ENCODE data around the gene EIF3M.

Gene EIF3M

GRCh38 chr11:32615422-32615821 lies 31.8 kb downstream of the EIF3M start:
- H3K4me3 ChIP-seq (ENCODE audit: low read length), result no peak overlapping the region
- DNase-seq (ENCODE audit: low read depth), result no peak
- TF ChIP-seq CTCF (conservative IDR thresholded peaks at IDR 0.05; ENCODE audit: low read depth, low read length), result peak; percentile 31

DNA sequence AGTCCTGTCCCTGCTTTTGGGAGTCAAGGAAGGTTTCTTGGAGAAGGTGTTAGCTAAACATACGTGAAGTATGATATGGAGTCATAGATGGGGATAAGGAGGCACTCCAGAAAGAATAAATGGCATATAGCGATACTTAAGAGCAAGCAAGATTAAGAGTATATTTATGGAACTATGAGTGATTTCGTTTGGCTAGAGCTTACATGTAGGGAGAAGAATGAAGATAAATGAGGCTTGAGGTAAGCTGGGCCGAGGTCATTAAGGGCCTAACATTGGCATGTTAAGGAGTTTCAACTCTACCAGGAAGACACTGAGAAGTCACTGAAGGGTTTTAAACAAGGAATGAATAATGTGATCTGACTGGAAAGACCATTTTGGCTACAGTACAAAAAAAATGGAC lies 33.3 kb downstream of the EIF3M start:
- no peak overlapping the region for H3K4me3 ChIP-seq (ENCODE audit: low read length)
- no peak for TF ChIP-seq CTCF (conservative IDR thresholded peaks at IDR 0.05; ENCODE audit: low read depth, low read length)
- no peak for DNase-seq (ENCODE audit: low read depth)

GRCh38 chr11:32630844-32631243 lies 47.2 kb downstream of the EIF3M start:
- no peak for DNase-seq (ENCODE audit: low read depth)
- TF ChIP-seq CTCF (conservative IDR thresholded peaks at IDR 0.05; ENCODE audit: low read depth, low read length), result no peak
- H3K4me3 ChIP-seq (ENCODE audit: low read length), result no peak overlapping the region

GRCh38 chr11:32635819-32636218 lies 52.2 kb downstream of the EIF3M start:
- no peak overlapping the region for H3K4me3 ChIP-seq (ENCODE audit: low read length)
- no peak for DNase-seq (ENCODE audit: low read depth)
- no peak for TF ChIP-seq CTCF (conservative IDR thresholded peaks at IDR 0.05; ENCODE audit: low read depth, low read length)

DNA sequence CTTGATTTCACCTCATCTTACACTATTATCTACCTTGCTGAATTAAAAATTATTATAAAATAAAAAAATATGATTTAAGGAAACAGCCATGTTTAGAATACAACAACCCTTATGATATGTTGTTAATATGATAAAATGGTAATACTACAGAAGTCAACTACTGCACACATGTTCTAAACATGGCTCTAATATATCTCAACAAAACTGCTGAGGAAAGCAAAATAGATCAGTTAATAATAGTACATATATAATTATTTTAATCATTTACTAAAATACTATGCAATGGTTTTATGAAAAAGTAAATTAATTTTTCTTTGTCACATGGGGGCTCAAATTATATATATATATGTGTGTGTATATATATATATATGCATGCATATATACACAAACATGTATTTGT lies 57.7 kb downstream of the EIF3M start:
- DNase-seq (ENCODE audit: low read depth), result no peak
- H3K4me3 ChIP-seq (ENCODE audit: low read length), result no peak overlapping the region
- no peak for TF ChIP-seq CTCF (conservative IDR thresholded peaks at IDR 0.05; ENCODE audit: low read depth, low read length)

- no peak for TF ChIP-seq CTCF (conservative IDR thresholded peaks at IDR 0.05; ENCODE audit: low read depth, low read length)
- DNase-seq (ENCODE audit: low read depth), result no peak
- no peak overlapping the region for H3K4me3 ChIP-seq (ENCODE audit: low read length)
Measured at GRCh38 chr11:32643526-32643925, 59.9 kb downstream of the EIF3M start.
